ENCODE data around the gene PEX6.
"Not testable (repeated sequence)": the region's sequence is repeated elsewhere in the genome, so short reads cannot be mapped to it uniquely, and the experiment has no call there.

The PEX6 gene

GRCh38 chr6:42978839-42979522 lies at the start of gene PEX6:
TSS of gene PEX6 (minus strand) at chr6:42979181. CDS start at chr6:42979150, 31 bp downstream.
- peak; percentile 80 for DNase-seq

DNA sequence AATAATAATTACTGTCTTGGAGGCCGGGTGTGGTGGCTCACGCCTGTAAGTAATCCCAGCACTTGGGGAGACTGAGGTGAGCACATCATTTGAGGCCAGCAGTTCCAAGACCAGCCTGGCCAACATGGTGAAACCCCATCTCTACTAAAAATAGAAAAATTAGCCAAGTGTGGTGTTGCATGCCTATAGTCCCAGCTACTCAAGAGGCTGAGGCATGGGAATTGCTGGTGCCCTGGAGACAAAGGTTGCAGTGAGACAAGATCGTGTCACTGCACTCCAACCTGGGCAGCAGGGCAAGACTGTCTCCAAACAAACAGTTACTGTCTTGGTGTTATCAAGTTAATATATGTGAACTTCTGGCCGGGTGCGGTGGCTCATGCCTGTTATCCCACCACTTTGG lies 47.4 kb upstream of the PEX6 start:
- DNase-seq, result no peak

- DNase-seq, result no peak
These were observed 45.5 kb upstream of the PEX6 start for GRCh38 chr6:43024436-43024835.

DNA sequence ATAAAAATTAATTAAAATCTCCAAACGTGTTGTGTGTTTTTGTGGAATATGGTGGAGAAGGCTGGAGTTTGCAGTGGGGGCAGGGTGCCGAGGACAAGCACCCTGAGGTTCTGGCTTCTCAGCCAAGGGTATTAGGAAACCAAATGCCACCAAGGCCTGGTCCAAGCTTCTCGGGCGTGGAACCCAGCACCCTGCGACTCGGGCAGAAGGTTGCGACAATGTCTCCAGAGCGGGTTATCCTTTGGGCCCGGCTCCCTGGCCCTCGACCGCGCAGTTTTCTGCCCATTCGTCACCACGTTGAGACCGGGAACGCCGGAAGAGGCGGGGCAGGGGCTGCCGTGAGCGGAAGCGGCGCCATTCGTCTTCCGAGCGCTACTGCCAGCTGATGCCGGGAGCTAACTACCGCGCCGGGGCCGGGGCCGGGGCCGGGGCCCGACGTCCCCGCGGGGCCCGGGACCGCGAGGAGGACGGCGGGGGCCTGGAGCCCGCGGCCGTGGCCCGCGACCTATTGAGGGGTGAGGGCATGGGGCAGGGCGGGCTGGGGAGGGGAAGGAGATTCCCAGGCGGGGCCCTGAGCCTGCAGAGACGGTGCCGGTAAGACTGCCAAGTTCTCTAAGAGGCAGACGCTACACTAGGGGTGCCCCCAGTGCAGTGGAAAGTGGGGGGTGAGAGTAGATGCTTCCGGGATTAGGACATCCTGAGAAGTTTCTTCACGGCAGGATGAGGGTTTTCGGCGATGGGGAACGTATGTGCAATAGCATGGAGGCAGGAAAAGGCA lies 42.5 kb upstream of the PEX6 start, which contains the start of gene RRP36:
Gene RRP36, plus strand, starts transcription at position 354 of the 778 bp plus-strand sequence. Its CDS starts 32 bp downstream, at position 386.
- DNase-seq, result peak; percentile 69

GRCh38 chr6:43020847-43021246 lies 41.9 kb upstream of the PEX6 start:
- no peak for DNase-seq

DNA sequence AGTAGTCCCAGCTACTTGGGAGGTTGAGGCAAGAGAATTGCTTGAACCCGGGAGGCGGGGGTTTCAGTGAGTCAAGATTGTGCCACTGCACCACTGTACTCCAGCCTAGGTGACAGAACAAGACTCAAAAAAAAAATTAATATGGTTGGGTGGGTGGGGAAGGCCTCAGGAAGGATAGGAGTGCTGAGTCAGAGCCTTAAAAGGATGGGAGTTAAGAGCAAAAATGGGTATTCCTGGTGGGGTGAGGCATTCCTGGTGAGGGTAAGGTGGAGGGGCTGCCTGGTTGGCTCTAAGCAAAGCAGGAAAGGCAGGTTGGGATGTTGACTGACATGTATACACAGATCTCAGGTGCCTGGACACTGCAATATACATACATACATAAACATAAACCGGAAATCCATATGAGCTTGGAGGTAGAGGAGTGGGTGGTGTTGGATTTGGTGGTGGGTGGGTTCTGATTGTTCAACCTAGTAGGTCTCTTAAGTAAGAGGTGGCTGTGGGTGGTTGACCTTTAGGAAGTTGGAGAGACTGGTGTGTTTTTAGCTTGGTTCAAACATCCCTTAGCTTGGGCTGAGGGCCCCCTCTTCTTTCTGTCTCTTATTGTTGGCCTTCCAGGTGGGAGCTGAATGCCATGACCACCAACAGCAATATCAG lies 41.2 kb upstream of the PEX6 start:
- no peak for DNase-seq

GRCh38 chr6:43019152-43019551 lies 40.2 kb upstream of the PEX6 start:
- DNase-seq, result no peak

- DNase-seq, result no peak
These were observed 38.0 kb upstream of the PEX6 start for GRCh38 chr6:43016943-43017334.

DNA sequence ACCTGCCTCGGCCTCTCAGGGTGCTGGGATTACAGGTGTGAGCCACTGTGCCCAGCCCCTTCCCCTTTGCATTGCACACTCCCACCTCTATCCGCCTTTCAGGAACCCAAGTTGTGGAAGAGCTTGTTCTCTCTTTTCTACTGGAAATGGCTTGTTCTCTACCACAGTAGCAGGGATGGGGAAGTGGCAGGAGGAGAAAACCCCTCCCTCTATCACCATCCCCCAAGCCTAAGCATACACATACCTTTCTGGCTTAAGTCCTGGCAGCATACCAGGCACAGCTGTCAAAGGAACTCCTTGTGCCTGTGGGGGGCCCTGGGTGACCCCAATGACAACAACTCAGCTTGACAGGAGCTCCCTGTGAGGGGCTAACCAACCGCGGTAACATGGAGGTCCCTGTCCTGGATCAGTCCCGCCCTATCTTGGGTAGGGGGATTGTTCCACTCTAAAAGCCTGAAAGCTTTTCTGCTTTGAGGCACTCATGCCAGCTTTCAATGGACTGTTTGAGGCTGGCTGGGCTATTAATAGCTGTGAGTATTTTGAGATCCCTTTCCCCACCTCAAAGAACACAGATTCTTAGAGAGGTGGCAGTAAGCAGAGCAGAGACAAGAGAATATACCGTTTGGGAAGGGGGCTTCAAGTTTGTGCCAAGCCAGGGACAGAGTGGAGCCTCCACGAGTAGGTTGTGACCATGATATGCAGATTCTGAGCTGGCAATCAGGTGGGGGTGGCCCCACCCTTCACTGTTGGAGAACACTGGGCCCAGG lies 37.4 kb upstream of the PEX6 start:
- no peak for DNase-seq

DNA sequence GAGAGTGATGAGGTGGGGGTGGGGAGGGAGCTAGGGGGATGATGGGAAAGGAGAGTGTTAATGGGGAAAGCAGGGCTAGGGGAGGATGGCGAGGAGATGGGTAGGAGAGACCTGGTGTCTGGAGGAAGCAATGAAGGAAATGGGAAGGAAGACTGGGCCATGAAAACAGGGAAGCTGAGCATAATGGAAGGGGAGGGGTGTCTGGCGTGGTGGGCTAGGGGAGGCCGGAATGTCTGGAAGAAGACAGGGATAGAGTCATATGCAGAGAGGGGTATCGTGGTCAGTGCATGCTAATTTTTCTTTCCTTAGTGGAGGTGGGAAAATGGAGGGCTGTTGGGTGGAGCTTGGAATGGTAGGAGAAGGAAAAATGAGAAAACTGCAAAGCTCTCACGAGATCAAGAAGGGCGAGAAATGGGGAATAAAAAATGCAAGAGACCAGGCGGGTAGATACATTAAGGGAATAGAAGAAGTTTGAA lies 35.5 kb upstream of the PEX6 start:
- DNase-seq, result no peak

GRCh38 chr6:43013843-43014433 lies 35.0 kb upstream of the PEX6 start, which contains the start of the genes KLHDC3 and MEA1:
TSS of gene KLHDC3 (plus strand) at chr6:43014249. CDS start at chr6:43017193, 2,944 bp downstream.
TSS of gene MEA1 (minus strand) at chr6:43013946. CDS start at chr6:43013813, 133 bp downstream.
- peak; percentile 99 for DNase-seq

DNA sequence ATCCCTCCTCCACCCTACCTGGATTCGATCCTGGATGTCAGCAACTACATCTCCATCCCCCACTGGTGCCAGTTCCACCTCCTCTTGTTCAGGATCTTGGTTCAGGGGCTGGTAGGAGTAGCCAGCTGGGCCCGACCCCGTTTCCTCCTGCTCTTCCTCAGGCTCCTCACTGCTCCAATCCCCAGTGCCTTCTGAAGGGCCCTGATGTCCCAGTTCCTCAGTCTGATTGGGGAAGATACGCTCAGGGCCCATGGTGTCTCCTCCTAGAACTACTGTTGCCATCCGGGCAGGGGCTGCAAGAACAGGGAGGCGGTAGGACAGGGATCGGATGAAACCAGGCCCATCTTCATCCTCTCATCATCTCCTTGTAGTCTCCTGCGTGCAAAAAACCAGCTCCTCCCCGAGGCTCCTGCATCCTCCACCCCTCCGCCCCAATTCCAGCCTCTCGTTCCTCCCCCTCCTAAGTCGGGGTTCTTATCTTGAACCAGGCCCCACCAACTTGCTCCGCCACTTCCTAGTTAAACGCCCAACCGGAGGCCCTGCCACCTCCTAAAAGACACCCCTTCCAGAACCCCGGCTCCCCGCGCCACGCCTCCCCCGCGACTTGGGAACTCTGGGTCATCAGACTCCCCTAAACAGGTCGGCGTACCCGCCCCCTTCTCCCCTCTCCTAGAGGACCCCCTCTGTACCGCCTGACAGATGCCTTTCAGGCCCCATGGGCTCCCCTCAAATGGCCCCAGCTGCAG lies 34.3 kb upstream of the PEX6 start:
- DNase-seq, result no peak

DNA sequence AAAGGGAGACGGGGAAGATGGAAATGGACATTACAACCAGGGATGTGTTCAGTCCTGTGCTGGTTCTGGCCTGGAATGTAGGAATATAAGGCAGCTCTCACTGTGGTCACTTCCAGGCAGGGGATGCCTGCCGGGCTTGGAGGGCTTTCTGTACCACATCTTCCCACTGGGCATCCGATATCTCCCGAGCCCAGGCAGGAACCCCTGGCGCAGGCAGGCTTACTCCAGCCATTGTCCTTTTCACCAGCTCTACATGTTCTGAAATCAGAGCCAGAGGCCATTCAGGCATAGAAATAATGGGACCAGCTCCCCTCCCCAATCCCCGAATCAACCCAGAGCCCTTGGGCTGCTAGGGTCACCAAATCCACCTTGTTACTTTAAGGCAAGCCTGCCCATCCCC lies 33.4 kb upstream of the PEX6 start:
- no peak for DNase-seq

DNA sequence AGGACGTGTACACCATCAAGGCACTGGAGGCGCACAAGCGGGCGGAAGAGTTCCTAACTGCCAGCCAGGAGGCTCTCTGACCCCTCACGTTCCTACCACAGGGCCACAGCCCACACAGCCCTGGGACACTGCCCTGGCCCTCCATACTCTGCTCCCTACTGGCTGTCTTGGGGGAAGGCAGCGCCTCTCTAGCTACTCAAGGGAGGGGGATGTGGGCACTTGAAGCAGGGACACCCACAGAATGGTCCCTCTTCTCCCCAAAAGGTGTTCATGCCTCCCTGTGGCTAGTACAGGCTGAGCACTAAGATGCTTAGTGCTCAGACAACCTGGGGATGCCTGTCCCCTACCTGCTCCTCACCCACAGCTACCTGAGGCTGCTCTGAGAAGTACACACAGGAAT lies 32.2 kb upstream of the PEX6 start:
- DNase-seq, result no peak

DNA sequence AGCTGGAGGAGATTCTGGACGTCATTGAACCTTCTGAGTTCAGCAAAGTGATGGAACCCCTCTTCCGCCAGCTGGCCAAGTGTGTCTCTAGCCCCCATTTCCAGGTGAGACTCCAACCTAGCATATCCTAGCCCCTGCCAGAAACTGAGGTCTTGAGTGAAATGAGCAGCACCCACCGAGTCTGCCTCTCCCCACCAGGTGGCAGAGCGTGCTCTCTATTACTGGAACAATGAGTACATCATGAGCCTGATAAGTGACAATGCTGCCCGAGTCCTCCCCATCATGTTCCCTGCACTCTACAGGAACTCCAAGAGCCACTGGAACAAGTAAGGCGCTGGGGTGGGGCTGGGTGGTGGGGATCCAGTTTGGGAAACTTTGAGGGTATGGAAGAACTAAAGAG lies 30.1 kb upstream of the PEX6 start:
- DNase-seq, result no peak

DNA sequence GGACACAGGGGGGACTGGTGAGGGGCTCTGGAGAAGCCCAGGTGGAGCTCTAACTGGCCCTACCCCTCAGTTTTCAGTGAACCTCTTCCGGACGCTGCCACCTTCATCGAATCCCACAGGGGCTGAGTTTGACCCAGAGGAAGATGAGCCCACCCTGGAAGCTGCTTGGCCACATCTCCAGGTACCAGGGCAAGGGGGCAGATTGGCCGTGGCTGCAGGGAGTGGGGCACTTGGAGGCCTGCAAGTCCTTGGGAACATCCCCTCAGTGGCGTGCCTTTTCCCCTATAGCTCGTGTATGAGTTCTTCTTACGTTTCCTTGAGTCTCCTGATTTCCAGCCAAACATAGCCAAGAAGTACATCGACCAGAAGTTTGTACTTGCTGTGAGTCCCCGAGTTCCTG lies 28.1 kb upstream of the PEX6 start:
- DNase-seq, result no peak

DNA sequence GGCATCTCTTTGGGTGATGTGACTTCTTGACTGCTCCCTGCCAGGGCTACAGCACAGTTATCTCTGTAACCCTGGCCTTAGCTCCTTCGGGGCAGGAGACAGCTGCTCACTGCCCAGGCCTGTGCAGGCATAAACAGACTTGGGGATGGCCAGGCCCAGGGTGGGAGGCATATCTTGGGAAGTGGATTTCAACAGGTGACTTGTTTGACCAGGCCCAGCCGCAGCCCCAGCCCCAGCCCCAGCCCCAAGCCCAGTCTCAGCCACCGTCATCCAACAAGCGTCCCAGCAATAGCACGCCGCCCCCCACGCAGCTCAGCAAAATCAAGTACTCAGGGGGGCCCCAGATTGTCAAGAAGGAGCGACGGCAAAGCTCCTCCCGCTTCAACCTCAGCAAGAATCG lies 27.3 kb upstream of the PEX6 start:
- no peak for DNase-seq

DNA sequence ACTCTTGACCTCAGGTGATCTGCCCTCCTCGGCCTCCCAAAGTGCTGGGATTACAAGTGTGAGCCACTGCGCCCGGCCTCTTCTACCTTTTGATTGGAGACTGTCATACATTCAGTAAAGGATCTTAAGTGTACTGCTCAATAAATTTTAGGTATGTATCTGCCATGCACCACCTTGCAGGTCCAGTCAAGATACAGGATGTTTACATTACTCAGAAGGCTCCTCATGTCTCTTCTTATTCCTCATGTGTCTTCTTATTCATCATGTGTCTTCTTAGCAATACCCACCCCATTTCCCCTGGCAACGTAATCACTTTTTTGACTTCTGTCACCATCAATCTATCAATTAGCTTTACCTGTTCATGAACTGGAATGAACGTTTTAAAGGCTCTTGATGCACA lies 26.9 kb upstream of the PEX6 start:
- DNase-seq, result no peak

DNA sequence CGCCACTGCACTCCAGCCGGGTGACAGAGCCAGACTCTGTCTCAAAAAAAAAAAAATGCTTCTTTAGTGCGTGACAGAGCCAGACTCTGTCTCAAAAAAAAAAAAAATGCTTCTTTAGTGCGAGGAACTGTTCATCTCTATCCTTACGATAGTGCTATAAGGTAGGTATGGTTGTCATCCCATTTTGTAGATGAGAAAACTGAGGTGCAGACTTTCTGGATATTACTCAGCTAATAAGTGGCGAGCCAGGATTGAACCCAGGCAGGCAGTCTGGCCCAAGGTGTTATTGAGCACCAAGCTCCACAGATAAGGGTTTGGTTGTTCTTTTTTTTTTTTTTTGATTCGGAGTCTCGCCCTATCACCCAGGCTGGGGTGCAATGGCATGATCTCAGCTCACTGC lies 22.9 kb upstream of the PEX6 start:
- no peak for DNase-seq

GRCh38 chr6:42998205-42998604 lies 19.2 kb upstream of the PEX6 start:
- not testable (repeated sequence) for DNase-seq

DNA sequence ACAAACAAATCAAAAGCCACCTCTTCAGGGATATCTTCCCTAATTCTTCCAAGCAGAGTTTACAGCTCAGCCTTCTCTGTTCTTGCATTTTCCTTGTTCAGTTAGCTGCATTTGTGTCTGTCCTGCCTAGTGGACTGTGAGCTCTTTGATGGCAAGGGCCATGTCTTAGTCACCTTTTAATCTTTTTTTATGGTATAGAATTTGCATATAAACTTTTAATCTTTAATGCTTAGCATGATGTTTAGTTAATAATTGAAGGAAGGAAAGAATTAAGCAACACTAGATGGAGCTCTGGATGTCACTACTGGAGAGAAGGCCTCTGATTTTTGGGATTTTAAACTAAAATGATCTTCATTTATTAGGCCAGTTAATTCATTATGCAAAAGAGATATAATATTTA lies 17.5 kb upstream of the PEX6 start:
- DNase-seq, result no peak

DNA sequence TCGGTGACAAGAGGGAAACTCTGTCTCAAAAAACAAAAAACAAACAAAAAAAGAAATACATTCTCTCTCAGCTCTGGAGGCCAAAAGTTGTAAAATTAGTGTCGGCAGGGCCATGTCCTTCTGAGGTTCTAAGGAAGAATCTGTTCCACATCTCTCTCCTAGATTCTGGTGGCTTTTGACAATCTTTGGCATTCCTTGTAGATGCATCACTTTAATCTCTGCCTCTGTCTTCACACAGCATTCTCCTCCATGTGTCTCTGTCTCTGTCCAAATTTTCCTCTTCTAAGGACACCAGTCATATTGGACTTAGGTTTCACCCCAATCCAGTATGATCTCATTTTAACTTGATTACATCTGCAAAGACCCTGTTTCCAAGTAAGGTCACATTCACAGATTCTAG lies 14.5 kb upstream of the PEX6 start:
- no peak for DNase-seq

Measured in NCI-H774 (cell line).